ENCODE measurements around the gene NHLRC3. TPM values are rescaled to one million over a fixed set of nuclear protein-coding genes. Genes with fewer than 3 reads are reported as not detected.

NHLRC3 gene
- polyA plus RNA-seq, 1 donor from 2014 or later, result 66.5 TPM

DNA sequence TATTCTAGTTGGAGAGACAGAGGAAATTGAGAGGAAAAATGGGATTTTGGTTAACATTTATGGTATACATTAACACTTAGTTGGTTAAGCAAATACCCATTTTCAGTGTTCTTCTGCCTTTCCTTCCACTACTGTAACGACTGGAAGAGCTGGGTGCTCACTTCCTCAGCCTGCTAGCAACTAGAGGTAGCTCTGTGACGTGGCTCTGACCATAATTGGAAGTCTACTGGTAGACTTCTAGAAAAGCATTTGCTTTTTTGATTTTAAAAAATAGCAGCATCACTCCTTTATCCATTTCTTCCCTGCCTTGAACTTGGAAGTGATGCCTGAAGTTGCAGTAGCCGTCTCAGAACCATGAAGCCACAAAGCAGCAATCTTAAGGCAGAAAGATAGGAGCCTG is 15.9 kb downstream of the NHLRC3 start:
- Histone ChIP-seq H3K4me3 (ENCODE audit: low read length) (no peak overlapping the region), H2AFZ (ENCODE audit: low read depth, low read length) (no peak overlapping the region), H3K9me2 (ENCODE audit: insufficient read depth, low read length) (no peaks in the 10 kb centered on the region), H3K27me3 (ENCODE audit: insufficient read depth, low read depth, low read length) (no peaks in the 10 kb centered on the region), H3K9ac (ENCODE audit: low read length) (no peak overlapping the region), H3F3A (ENCODE audit: insufficient read depth, low read length, poor library complexity, severe bottlenecking) (no peaks in the 10 kb centered on the region), H3K79me2 (replicated peaks; ENCODE audit: insufficient read depth, low read length) (no peaks in the 10 kb centered on the region), H3K9me3 (ENCODE audit: low read length) (no peaks in the 10 kb centered on the region), H3K4me2 (ENCODE audit: low read length) (no peak overlapping the region), H3K27ac (ENCODE audit: low read length) (no peak overlapping the region), H4K20me1 (ENCODE audit: insufficient read depth) (no peaks in the 10 kb centered on the region), H3K36me3 (ENCODE audit: insufficient read depth, low read length) (no peaks in the 10 kb centered on the region)
- TF ChIP-seq SMC3 (conservative IDR thresholded peaks at IDR 0.05; ENCODE audit: poor library complexity) (no peak), POLR2AphosphoS5 (IDR thresholded peaks at IDR 0.05) (no peak), RAD21 (conservative IDR thresholded peaks at IDR 0.05) (no peak), TAF1 (IDR thresholded peaks at IDR 0.05; ENCODE audit: low read depth) (no peak), EZH2 (IDR thresholded peaks at IDR 0.05; ENCODE audit: borderline replicate concordance, insufficient read depth, low read length, poor library complexity, severe bottlenecking) (no peak), MXI1 (conservative IDR thresholded peaks at IDR 0.05; ENCODE audit: poor library complexity, severe bottlenecking) (no peak)
- TF ChIP-seq, protein P1, sequence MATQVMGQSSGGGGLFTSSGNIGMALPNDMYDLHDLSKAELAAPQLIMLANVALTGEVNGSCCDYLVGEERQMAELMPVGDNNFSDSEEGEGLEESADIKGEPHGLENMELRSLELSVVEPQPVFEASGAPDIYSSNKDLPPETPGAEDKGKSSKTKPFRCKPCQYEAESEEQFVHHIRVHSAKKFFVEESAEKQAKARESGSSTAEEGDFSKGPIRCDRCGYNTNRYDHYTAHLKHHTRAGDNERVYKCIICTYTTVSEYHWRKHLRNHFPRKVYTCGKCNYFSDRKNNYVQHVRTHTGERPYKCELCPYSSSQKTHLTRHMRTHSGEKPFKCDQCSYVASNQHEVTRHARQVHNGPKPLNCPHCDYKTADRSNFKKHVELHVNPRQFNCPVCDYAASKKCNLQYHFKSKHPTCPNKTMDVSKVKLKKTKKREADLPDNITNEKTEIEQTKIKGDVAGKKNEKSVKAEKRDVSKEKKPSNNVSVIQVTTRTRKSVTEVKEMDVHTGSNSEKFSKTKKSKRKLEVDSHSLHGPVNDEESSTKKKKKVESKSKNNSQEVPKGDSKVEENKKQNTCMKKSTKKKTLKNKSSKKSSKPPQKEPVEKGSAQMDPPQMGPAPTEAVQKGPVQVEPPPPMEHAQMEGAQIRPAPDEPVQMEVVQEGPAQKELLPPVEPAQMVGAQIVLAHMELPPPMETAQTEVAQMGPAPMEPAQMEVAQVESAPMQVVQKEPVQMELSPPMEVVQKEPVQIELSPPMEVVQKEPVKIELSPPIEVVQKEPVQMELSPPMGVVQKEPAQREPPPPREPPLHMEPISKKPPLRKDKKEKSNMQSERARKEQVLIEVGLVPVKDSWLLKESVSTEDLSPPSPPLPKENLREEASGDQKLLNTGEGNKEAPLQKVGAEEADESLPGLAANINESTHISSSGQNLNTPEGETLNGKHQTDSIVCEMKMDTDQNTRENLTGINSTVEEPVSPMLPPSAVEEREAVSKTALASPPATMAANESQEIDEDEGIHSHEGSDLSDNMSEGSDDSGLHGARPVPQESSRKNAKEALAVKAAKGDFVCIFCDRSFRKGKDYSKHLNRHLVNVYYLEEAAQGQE (IDR thresholded peaks at IDR 0.05; ENCODE audit: borderline replicate concordance), result no peak

- Histone ChIP-seq H3K27ac (ENCODE audit: low read length) (no peak overlapping the region), H3K4me2 (ENCODE audit: low read length) (no peak overlapping the region), H2AFZ (ENCODE audit: low read depth, low read length) (no peak overlapping the region), H3F3A (ENCODE audit: insufficient read depth, low read length, poor library complexity, severe bottlenecking) (no peaks in the 10 kb centered on the region), H3K27me3 (ENCODE audit: insufficient read depth, low read depth, low read length) (no peaks in the 10 kb centered on the region), H3K4me3 (ENCODE audit: low read length) (no peak overlapping the region), H3K9ac (ENCODE audit: low read length) (no peak overlapping the region), H3K9me2 (ENCODE audit: insufficient read depth, low read length) (no peaks in the 10 kb centered on the region), H4K20me1 (ENCODE audit: insufficient read depth) (no peaks in the 10 kb centered on the region), H3K36me3 (ENCODE audit: insufficient read depth, low read length) (no peaks in the 10 kb centered on the region), H3K9me3 (ENCODE audit: low read length) (no peaks in the 10 kb centered on the region), H3K79me2 (replicated peaks; ENCODE audit: insufficient read depth, low read length) (no peaks in the 10 kb centered on the region)
- TF ChIP-seq EP300 (conservative IDR thresholded peaks at IDR 0.05; ENCODE audit: poor library complexity, severe bottlenecking) (no peak), POLR2AphosphoS5 (IDR thresholded peaks at IDR 0.05) (no peak), TAF1 (IDR thresholded peaks at IDR 0.05; ENCODE audit: low read depth) (no peak), MXI1 (conservative IDR thresholded peaks at IDR 0.05; ENCODE audit: poor library complexity, severe bottlenecking) (no peak), RAD21 (conservative IDR thresholded peaks at IDR 0.05) (no peak), EZH2 (IDR thresholded peaks at IDR 0.05; ENCODE audit: borderline replicate concordance, insufficient read depth, low read length, poor library complexity, severe bottlenecking) (no peak)
- TF ChIP-seq, protein P1 (IDR thresholded peaks at IDR 0.05; ENCODE audit: borderline replicate concordance), result no peak
Measured at GRCh38 chr13:39056018-39056417, 17.8 kb downstream of the NHLRC3 start.
